HG03457 (cell line): ENCODE data around the gene GLIS1.

Experiments
- ATAC-seq: cut with Tn5 transposase; IDR thresholded peaks from one replicate; pipeline ENCODE4 v1.9.1; 2021; ENCODE audit warnings: moderate number of reproducible peaks; ENCODE audit not compliant: unreplicated experiment

GLIS1 gene

GRCh38 chr1:53640701-53641075 lies 98.3 kb downstream of the GLIS1 start:
- ATAC-seq, result no peak

DNA sequence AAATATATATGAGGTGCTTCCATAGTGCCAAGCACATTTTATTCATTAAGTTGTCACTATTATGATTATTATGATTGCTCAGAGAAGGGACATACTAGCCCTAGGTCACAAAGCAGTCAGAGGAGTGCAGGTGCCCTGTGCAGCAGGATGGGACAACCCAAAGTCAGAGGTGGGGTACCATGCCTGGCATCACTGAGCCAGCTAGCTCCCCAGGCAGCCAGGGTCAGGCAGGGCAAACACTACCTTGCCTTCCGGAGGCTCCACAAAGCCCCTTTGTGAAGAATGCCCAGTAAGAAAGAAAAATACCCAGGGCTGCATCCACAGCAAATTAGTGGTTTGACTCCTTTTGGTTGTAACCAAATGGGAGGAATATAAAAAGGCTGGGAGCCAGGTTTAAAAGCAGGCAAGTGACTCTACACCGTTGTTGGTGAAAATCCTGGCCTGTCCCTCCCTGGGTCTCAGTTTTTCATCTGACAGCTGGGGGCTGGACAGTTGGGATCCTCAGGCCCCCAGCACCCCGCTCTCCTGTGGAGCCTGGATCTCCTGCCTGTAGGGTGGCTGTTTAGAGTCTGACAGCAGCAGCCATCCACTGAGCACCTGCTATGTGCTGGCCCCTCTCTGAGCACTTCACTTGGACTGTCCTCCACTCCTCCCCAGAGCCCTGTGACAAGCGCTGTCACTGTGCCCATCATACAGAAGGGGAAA lies 98.8 kb downstream of the GLIS1 start:
- no peak for ATAC-seq

DNA sequence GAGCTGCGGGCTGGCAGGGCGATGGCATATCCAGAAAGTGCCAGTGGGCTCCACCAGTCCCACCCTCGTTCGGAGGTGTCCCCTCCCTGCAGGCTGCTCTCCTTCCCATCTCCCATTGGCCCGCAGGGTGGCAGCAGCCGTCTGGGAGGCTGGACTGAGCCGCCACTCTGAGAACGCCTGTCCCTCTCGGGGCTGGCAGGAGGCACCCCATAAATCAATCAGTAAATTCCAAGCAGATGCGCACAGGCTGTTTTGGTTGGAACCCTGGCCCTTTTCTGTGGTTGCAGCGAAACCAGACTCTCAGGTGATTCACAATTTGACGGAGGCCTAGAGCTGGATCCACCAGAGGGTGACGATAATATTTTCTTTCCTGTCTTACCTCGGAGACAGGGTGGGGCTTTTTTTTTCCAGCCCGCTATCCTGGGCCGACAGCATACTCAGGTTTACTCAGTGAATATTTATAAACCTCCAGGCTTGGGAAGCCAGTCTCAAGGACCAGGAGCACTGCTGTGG lies 99.7 kb downstream of the GLIS1 start:
- ATAC-seq, result no peak

DNA sequence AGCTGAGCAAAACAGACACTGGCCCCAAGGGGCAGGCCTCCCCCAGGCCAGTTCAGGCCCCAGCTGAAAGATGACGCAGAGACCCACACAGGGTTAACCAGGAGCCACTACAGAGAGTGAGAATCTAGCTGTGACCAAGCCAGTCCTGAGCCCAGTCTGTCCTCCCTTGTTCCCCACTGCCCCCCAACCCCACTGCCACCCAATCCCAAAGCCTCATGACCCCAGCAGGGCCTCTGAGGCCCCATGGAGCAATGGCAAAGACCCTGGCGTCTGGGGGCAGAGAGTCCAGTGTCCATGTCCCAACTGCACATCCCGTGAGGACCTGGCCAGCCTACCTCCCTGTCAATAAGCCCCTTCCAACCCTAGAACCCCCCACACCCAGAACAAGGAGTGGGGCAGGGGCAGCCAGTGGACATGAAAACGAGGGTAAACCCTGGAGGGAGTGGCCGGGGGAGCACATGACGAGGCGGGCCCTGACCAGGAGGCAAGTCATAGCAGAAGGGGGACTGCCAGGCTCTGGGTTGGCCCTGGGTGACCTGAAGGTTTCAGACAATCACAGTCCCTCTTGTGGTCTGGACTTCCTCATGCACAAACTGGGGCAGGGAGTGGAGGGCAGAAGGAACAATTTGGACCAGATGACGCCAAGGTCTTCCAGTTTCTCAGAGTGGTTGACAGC lies 100.5 kb downstream of the GLIS1 start:
- ATAC-seq, result no peak

GRCh38 chr1:53637511-53638359 lies 101.2 kb downstream of the GLIS1 start:
- no peak for ATAC-seq

DNA sequence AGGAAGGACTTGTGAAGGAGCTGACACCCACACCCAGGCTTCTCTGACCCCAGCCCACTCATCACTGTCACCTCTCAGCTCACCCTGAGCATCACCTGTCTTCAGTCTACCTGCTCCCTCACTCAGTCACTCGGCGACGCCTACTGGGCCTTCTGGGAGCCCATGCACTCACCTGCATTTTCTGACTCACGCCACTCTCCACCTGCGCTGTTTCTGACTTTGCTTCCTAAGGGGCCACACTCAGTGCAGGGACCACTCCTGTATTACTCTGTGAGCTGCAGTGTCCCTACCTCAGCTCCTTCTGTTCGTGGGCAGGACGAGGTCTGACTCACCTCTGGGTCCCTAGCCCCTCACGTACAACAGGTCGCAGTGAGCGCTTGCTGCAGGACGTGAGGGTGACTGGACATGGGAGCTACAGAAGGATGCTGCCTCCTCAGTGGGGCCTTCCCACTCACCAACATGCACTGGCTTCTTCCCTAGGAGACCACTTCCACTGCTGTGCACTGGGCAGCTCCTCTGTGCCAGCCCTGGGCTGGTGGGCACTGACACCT lies 102.3 kb downstream of the GLIS1 start:
- ATAC-seq, result no peak

DNA sequence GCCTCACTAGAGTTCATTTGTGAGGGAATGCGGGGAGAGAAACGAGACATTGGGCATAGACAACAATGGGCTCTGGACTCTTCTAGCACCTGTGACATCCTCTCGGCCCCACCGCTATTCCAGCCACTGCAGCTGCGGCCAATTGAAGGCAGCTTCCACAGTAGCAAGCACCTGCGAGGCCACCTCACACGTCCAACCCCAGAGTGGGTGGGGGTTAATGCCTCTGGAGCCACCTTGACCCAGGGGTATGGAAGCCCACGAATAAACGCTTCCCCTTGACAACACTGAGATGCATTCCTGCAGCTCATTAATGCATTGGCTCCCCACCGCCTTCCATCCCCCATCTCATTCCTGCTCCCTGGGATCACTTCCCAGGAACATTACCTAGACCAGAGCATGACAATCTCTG lies 104.4 kb downstream of the GLIS1 start:
- ATAC-seq, result no peak

DNA sequence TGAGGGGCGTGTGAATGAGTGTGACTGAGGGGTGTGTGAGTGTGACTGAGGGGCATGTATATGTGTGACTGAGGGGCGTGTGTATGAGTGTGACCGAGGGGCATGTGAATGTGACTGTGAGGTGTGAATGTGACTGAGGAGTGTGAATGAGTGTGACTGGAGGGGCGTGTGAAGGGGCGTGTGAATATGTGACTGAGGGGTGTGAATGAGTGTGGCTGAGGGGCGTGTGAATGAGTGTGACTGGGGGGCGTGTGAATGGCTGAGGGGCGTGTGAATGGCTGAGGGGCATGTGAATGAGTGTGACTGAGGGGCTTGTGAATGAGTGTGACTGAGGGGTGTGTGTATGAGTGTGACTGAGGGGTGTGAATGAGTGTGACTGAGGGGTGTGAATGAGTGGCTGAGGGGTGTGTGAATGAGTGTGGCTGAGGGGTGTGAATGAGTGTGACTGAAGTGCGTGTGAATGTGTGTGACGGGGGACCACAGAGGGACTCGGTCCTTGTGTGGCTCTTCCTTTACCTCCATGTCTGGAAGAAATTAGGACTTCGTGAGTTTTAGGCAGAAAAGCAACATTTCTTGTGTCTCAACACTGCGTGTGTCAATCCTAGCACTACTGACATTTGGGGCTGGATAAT lies 105.8 kb downstream of the GLIS1 start:
- ATAC-seq, result no peak

DNA sequence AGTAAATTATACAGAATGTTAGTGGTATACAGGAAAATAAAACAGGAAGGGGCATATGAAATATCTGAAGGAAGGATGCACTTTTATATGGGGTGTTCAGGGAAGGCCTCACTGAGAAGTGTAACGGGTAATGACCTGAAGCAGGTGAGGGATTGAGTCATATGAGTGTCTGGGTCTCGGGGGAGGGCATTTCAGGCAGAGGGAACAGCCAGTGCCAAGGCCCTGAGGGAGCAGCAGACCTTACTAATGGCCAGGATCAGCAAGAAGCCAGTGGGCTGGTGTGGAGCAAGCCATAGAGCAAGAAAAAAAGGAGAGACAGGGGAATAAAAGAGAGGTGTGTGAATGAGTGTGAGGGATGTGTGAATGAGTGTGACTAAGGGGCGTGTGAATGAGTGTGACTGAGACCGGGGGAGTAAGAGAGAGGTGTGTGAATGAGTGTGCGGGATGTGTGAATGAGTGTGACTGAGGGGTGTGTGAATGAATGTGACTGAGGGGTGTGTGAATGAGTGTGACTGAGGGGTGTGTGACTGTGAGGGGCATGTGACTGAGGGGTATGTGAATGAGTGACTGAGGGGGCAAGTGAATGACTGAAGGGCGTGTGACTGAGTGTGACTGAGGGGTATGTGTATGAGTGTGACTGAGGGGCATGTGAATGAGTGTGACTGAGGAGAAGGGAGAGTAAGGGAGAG lies 107.2 kb downstream of the GLIS1 start:
- no peak for ATAC-seq

GRCh38 chr1:53629101-53629691 lies 109.8 kb downstream of the GLIS1 start:
- no peak for ATAC-seq

DNA sequence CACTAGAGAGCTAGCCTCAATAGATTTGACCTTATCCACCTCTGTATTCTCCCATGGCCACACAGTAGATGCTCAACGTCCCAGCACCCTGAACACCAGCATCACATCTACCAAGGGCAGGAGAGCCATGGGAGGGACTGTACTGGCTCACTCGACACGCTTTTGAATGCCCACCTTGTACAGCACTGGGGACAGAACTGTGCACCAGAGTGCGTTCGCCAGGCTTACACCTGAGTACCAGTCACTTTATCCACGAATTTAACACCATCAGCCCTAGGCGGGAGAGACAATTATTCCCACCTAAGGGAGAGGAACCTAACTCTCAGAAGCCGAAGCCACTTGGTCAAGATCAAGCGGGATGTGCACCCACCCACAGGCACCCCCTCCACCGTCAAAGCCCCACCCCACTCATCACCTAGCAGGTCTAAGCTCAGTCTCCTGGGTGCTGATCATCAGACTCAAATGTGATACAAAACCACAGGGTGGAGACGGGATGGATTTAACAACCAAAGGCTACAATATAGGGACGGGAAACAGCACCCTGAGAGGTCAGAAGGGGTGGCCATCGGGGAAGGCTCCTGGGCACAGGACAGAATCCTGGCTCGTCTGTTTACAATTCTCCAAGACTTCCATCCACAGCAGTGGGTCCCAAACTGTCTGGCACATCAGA lies 110.5 kb downstream of the GLIS1 start:
- ATAC-seq, result no peak

DNA sequence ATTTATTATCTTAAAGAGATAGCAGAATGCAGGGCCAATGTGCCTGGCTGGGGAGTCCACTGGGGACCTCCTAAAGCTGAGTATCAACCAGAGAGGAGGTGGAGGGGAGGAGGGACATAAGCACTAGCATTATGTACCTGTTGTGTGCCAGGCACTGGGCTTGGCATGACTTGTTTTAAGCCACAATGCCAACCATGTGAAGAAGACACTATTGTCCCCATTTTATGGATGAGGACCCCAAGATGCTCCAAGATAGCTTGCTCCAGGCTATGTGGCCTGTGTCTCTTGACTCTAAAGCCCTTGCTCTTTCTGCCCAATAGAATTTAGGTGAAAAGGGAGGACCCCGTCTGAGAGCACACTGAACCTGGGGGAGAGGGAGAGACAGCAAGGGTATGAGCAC lies 111.3 kb downstream of the GLIS1 start:
- ATAC-seq, result no peak

- ATAC-seq, result no peak
Measured at GRCh38 chr1:53627031-53627430, 111.9 kb downstream of the GLIS1 start.

- no peak for ATAC-seq
Measured at GRCh38 chr1:53626616-53627015, 112.3 kb downstream of the GLIS1 start.

- no peak for ATAC-seq
Measured at GRCh38 chr1:53625766-53626520, 113.0 kb downstream of the GLIS1 start.

DNA sequence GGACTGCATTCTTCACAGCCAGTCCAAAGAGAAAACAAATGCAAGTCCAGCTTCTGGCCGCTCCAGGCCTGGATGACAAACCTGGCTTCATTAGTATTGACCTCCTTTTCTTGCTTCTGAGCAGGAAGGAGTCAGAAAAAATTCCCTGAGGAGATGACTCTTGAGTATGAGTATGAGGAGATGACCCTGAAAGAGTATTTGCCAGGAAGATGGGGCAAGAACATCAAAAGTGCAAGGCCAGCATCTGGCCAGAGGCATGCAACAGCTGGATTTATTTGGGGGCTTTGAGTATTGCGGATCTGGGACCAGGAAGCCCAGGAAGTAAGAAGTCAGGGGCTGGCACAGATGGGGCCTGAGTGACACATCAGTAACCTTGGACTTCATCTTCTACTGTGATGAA lies 113.9 kb downstream of the GLIS1 start:
- no peak for ATAC-seq

DNA sequence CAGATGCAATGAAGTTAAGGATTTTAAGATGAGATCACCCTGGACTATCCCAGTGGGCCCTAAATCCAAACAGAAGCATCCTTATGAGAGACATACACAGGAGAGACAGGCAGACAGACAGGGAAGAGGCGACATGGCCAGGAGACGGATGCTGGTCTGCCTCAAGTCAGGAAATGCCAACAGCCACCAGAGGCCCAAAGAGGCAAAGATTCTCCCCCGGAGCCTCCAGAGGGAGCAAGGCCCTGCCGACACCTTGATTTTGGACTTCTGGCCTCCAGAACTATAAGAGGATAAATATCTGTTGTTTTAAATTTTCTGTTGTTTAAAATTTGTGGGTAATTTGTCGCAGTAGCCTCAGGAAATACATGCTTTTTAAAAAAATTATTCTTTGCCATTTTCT lies 116.4 kb downstream of the GLIS1 start:
- ATAC-seq, result no peak

- ATAC-seq, result no peak
Measured at GRCh38 chr1:53621144-53621543, 117.8 kb downstream of the GLIS1 start.
